NCI-H1417 (cell line): ENCODE measurements around the gene TMEM270.

ENCODE experiments used
- DNase-seq, 3 experiments: peaks; one replicate each; lab custom pipeline; 2025; lab: John Stamatoyannopoulos, UW

The TMEM270 gene

DNA sequence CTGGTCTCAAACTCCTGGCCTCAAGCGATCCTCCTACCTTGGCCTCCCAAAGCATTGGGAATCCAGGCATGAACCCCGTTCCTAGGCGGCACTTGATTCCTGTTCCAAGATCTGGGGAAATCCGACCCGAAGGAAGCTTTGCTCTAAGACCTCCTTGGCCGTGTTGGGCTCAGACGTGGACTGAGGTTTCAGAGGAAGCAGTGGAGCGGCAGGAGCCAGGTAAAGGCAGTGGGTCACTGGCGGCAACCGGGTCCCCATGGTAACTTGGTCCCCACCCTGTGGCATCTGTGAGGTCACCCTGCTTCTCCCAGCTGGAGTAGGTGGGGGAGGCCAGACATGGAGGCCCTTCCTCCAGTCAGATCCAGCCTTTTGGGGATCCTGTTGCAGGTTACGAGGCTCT is at the start of gene TMEM270:
TSS of gene TMEM270 (plus strand) at position 301 of the 400 bp plus-strand sequence. CDS start at position 337, 36 bp downstream.
- no peak for DNase-seq

DNA sequence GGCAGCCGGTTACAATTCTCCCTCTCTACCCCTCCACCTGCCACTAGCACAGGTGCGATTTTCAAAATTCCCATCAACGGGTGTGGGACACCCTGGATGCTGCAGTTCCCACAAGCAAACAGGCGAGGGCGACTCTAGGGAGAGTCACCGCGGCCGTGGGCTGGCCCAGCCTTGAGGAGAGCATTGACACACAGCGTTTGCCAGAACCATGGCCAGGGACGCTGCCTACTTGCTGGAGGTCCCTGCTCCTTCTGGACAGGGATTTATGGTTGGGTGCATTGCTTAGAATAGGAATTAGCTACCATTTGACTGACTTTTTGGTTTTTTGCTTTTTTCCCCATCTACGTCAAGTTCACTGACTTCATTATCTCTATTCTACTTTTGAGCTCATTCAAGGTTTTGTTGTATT is 49.2 kb upstream of the TMEM270 start:
- DNase-seq, result peak in 2 of 3 experiments; percentile 43 to 91

GRCh38 chr7:73812996-73813395 is 48.0 kb upstream of the TMEM270 start:
- DNase-seq, result no peak

DNA sequence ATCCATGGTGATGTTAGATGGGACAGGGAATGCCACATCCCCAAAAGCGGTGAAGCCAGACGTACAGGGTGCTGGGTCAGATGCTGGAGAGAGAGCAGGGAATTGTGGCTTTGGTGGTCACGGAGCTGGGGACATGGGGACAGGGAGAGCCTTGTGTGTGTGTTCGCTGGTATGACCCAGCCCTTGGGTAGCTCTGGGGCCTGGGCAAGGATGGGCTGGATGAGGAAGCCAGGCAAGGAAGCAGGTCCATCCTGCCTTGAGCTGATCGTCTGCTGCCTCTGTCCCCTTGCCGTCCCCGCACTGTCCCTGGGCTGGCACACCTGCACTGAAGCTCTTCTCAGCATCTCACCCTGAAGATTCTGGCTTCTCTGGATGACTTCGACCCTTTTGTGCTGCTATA is 45.5 kb upstream of the TMEM270 start:
- no peak for DNase-seq

DNA sequence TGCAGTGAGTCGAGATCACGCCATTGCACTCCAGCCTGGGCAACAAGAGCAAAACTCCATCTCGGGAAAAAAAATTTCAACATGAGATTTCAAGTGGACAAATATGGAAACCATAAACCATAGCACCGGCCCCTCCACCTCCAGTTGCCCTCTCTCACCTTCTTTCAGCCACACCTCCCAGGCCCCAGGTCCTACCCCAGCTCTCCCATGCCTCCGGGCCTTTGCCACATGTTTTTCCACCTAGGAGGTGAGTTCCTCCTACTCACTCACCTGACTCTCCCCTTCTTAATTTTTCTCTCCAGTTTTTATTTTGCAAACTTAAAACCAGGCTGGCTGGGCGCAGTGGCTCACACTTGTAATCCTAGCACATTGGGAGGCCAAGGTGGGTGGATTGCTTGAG is 43.8 kb upstream of the TMEM270 start:
- no peak for DNase-seq

GRCh38 chr7:73820013-73820412 is 40.9 kb upstream of the TMEM270 start:
- DNase-seq, result no peak

GRCh38 chr7:73821597-73822285 is 39.2 kb upstream of the TMEM270 start:
- DNase-seq, result peak in 2 of 3 experiments; percentile 17 to 25

GRCh38 chr7:73822319-73823173 is 38.4 kb upstream of the TMEM270 start:
- peak in 2 of 3 experiments; percentile 16 to 73 for DNase-seq

- no peak for DNase-seq
Observed at GRCh38 chr7:73823257-73823656, 37.7 kb upstream of the TMEM270 start.

- no peak for DNase-seq
Observed at GRCh38 chr7:73823873-73824592, 36.9 kb upstream of the TMEM270 start.

DNA sequence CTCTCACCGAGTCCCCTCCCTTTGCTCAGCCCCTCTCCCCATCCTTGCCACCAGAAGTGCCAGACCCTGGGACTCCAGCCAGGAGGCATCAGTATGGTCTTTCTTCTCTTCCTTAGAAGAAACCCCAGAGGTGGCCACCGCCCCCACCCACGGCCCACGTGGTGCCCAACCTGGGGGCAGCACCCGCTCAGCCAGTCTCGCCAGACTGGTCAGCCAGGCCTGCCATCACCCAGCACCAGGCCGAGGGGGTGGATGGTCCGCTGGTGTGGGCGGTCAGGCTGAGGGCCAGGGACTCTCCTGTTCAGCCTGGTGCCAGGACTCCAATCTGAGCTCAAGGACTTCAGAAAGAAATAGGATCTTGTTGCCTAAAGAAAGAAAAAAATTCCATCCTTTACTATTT is 36.0 kb upstream of the TMEM270 start:
- DNase-seq, result no peak

- peak; percentile 98 to 100 (median 99) for DNase-seq
Observed at GRCh38 chr7:73827567-73828106, 33.3 kb upstream of the TMEM270 start.

DNA sequence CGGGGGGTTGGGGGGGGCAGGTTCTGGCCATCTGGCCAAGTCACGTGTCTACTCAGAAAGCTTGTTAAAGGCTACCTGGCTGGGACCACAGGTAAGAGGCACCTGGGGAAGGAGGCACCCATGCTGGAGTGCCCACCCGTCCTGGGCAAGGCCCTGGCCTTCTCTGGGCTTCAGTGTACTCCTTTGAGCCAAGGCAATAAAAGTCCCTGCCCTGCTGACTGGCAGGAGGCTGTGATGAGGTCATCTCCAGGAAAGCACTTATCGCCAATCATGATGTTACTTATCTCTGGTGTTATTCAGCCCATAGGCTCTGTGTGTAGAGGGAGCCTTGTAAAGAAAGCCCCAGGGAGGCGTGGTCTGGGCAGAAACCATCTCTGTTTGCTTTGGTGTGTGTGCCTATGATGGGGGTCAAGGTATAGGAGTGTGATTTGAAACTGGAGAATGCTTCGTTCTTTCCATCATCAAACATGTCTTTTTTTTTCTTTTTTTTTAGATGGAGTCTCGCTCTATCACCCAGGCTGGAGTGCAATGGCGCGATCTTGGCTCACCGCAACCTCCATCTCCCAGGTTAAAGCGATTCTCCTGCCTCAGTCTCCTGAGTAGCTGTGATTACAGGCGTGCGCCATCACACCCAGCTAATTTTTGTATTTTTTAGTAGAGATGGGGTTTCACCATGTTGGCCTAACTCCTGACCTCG is 32.7 kb upstream of the TMEM270 start:
- DNase-seq, result peak; percentile 96 to 99 (median 98)

GRCh38 chr7:73828972-73829371 is 32.0 kb upstream of the TMEM270 start:
- DNase-seq, result no peak

DNA sequence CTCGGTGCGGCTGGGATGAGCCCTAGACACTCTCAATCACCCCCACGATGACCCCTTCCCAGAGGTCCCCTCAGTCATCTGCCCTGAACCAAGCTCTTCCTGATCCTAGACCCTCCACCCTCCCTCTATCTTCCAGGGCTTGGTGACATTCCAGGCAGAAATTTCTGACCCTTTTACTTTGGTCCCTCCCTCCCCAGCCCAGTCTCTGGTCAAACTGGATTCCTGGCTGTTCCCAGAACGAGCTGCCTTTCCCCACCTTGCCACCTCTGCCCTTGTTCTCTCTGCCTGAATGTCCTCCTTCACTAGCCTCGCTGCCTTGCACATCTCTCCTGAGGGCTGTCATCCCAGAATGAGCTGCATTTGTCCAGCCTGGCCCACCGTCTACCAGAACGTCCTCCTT is 31.5 kb upstream of the TMEM270 start:
- DNase-seq, result no peak

GRCh38 chr7:73829921-73830680 is 30.9 kb upstream of the TMEM270 start:
- peak in 1 of 3 experiments; percentile 56 for DNase-seq

DNA sequence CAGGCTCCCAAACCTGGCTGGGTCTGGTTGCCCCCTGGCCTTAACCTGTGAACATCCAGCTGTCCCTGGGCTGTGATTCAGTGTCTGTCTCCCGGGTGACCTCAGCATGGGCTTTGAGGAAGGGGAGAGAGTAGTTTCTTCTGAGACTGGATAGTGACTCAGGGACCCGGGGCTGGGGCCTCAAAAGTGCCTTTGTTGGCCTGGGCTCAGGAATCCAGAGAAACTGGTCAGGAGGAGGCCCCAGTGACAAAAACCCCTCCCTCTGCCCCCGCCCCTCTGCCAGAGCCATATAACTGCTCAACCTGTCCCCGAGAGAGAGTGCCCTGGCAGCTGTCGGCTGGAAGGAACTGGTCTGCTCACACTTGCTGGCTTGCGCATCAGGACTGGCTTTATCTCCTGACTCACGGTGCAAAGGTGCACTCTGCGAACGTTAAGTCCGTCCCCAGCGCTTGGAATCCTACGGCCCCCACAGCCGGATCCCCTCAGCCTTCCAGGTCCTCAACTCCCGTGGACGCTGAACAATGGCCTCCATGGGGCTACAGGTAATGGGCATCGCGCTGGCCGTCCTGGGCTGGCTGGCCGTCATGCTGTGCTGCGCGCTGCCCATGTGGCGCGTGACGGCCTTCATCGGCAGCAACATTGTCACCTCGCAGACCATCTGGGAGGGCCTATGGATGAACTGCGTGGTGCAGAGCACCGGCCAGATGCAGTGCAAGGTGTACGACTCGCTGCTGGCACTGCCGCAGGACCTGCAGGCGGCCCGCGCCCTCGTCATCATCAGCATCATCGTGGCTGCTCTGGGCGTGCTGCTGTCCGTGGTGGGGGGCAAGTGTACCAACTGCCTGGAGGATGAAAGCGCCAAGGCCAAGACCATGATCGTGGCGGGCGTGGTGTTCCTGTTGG is 30.0 kb upstream of the TMEM270 start, which contains the start of gene CLDN4:
TSS of gene CLDN4 (plus strand) at position 316 of the 903 bp plus-strand sequence. CDS start at position 522, 206 bp downstream.
- peak; percentile 86 to 91 (median 89) for DNase-seq

DNA sequence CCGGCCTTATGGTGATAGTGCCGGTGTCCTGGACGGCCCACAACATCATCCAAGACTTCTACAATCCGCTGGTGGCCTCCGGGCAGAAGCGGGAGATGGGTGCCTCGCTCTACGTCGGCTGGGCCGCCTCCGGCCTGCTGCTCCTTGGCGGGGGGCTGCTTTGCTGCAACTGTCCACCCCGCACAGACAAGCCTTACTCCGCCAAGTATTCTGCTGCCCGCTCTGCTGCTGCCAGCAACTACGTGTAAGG is 29.4 kb upstream of the TMEM270 start:
- no peak for DNase-seq

- peak; percentile 80 to 96 (median 93) for DNase-seq
Observed at GRCh38 chr7:73831834-73832651, 28.9 kb upstream of the TMEM270 start.
